DND-41 (cell line): ENCODE data around the gene ZNF765.

ENCODE experiments used
- ATAC-seq: fragments of 200-7000 bp; cut with Tn5 transposase; 3 replicates; pipeline ENCODE4 v1.9.1; 2021; ENCODE audit warnings: low read depth; ENCODE audit not compliant: insufficient read depth
- DNase-seq: peaks from one replicate; pipeline ENCODE4 v3.0.0-alpha.2; 2020
- H2AFZ ChIP-seq: 2 replicates; pipeline ENCODE4 v1.6.0; 2012; ENCODE audit warnings: low read depth, low read length
- H3K27ac ChIP-seq: 2 replicates; pipeline ENCODE4 v1.5.1; 2012; ENCODE audit warnings: low read length, inconsistent platforms
- H3K27me3 ChIP-seq: fragments of 200-600 bp; sonication (generic); 2 replicates; pipeline ENCODE4 v1.6.0; 2012; ENCODE audit warnings: low read length, mild to moderate bottlenecking, inconsistent platforms; ENCODE audit not compliant: insufficient read depth, poor library complexity
- H3K36me3 ChIP-seq: 2 replicates; pipeline ENCODE4 v1.5.1; 2012; ENCODE audit warnings: low read length, inconsistent platforms; ENCODE audit not compliant: insufficient read depth
- H3K4me1 ChIP-seq: 2 replicates; pipeline ENCODE4 v1.5.1; 2012; ENCODE audit warnings: mild to moderate bottlenecking, low read length; ENCODE audit not compliant: insufficient read depth
- H3K4me2 ChIP-seq: 2 replicates; pipeline ENCODE4 v1.6.0; 2012; ENCODE audit warnings: mild to moderate bottlenecking, moderate library complexity, low read length, inconsistent platforms; ENCODE audit not compliant: insufficient read depth
- H3K4me3 ChIP-seq, 2 experiments: fragments of 200-600 bp in 1 of 2; shearing (Covaris generic) in 1 of 2; 2 replicates each; pipeline ENCODE4 v1.5.1; 2012 to 2016; ENCODE audit warnings: inconsistent platforms in 2 of 2, low read length in 2 of 2, mild to moderate bottlenecking in 2 of 2, low read depth in 1 of 2, moderate library complexity in 1 of 2
- H3K79me2 ChIP-seq: 2 replicates; pipeline ENCODE4 v1.6.0; 2012; ENCODE audit warnings: low read length, inconsistent platforms; ENCODE audit not compliant: insufficient read depth
- H3K9ac ChIP-seq: 2 replicates; pipeline ENCODE4 v1.6.0; 2012; ENCODE audit warnings: low read depth, mild to moderate bottlenecking, inconsistent platforms, low read length, moderate library complexity
- H3K9me3 ChIP-seq: 2 replicates; pipeline ENCODE4 v1.5.1; 2012; ENCODE audit warnings: low read length, moderate library complexity, mild to moderate bottlenecking, inconsistent platforms; ENCODE audit not compliant: insufficient read depth, severe bottlenecking
- H4K20me1 ChIP-seq: 2 replicates; pipeline ENCODE4 v1.6.0; 2012; ENCODE audit warnings: low read length; ENCODE audit not compliant: insufficient read depth
- CTCF ChIP-seq: IDR thresholded peaks from 2 replicates; pipeline ENCODE4 v1.5.1; 2012; ENCODE audit warnings: borderline replicate concordance, low read length, moderate library complexity, mild to moderate bottlenecking; ENCODE audit not compliant: poor library complexity, severe bottlenecking; ENCODE audit errors: extremely low read depth
- EZH2 ChIP-seq: IDR thresholded peaks from 3 replicates; pipeline ENCODE4 v1.6.1; 2012; ENCODE audit warnings: borderline replicate concordance, low read depth, mild to moderate bottlenecking, moderate library complexity, low read length, inconsistent platforms; ENCODE audit not compliant: severe bottlenecking

Gene ZNF765

DNA sequence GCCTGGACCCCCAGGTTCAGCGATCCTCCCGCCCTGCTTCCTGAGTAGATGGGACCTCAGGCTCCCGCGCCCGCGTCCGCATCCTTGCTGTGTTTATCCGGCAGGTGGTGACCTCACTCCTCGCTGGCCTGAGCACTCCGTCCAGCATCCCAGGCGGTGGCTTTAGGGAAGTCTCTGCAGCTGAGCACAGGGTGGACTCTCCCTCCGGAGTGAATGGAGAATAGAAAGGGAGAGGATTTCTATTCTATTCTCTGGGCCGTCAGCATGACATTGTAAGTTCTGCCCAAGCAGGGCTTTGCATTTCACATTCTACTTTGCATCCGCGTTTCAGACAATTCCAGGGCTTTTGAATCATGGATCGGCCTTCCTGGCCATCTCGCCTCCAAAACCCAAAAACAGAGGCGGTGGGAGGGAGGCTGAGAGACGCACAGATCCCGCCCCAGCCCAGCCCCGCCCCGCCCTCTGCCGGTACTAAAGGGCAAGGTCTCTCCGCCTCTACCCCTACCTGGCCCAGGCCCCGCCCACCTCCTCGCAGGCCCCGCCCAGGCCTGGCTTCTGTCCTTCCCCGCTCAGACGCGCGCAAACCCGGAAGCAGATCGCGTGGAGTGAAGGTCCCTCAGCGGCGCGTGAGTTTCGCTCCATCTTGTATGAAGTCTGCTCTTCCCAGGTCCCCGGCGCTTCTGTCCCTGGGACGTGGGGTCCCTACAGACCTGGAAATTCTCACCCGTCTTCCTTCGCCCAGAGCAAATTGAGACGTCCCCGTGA, 29.6 kb upstream of the ZNF765 start, which contains the start of gene ZNF525:
Gene ZNF525, plus strand, starts transcription at position 572 of the 765 bp plus-strand sequence. CDS start 6,577 bp downstream, outside the sequence.
- peak; percentile 90 for DNase-seq
- ATAC-seq, result peak; percentile 99
- H3K79me2 ChIP-seq, result peaks cover 6% of the 10 kb centered on the region; the same call in 1 of the 2 replicates
- no peaks in the 10 kb centered on the region for H3K9me3 ChIP-seq
- peak within 1 kb of the TSS; percentile 79 to 90; a peak in 3 of 4 replicates for H3K4me3 ChIP-seq
- no peaks in the 10 kb centered on the region for H4K20me1 ChIP-seq
- peak within 1 kb of the TSS; percentile 96 for H2AFZ ChIP-seq
- H3K4me1 ChIP-seq, result peaks cover 31% of the 10 kb centered on the region
- H3K36me3 ChIP-seq, result no peaks in the 10 kb centered on the region
- peak within 1 kb of the TSS; percentile 89 for H3K4me2 ChIP-seq
- H3K27me3 ChIP-seq, result no peaks in the 10 kb centered on the region
- peak within 1 kb of the TSS; percentile 62 for H3K27ac ChIP-seq
- peak within 1 kb of the TSS; percentile 70 for H3K9ac ChIP-seq
- TF ChIP-seq EZH2 (no peak), CTCF (no peak)

- DNase-seq (peak; percentile 49), ATAC-seq (peak; percentile 67)
- TF ChIP-seq EZH2 (no peak), CTCF (no peak)
- Histone ChIP-seq H3K27me3 (no peaks in the 10 kb centered on the region), H4K20me1 (no peaks in the 10 kb centered on the region), H3K9me3 (no peaks in the 10 kb centered on the region), H3K4me3 (peak overlapping the region; percentile 79 to 90; a peak in 3 of 4 replicates), H3K4me2 (peak overlapping the region; percentile 89), H2AFZ (peak overlapping the region; percentile 96), H3K79me2 (peaks cover 6% of the 10 kb centered on the region; the same call in 1 of the 2 replicates), H3K36me3 (no peaks in the 10 kb centered on the region), H3K9ac (peak overlapping the region; percentile 70), H3K4me1 (peaks cover 31% of the 10 kb centered on the region), H3K27ac (peak overlapping the region; percentile 62)
These were observed 29.0 kb upstream of the ZNF765 start for GRCh38 chr19:53365899-53366493.

GRCh38 chr19:53372196-53372595, 22.8 kb upstream of the ZNF765 start:
- no peak overlapping the region for H2AFZ ChIP-seq
- H3K4me2 ChIP-seq, result no peak overlapping the region
- TF ChIP-seq EZH2 (no peak), CTCF (no peak)
- H3K9ac ChIP-seq, result no peak overlapping the region
- H3K4me1 ChIP-seq, result peaks cover 8% of the 10 kb centered on the region
- peaks cover 6% of the 10 kb centered on the region; the same call in 1 of the 2 replicates for H3K79me2 ChIP-seq
- DNase-seq, result no peak
- ATAC-seq, result no peak
- no peak overlapping the region for H3K4me3 ChIP-seq
- H3K9me3 ChIP-seq, result no peaks in the 10 kb centered on the region
- H4K20me1 ChIP-seq, result 0 out of 2 replicates have a peak, but pooled peaks cover 3% of the 10 kb centered on the region
- peaks cover 33% of the 10 kb centered on the region for H3K36me3 ChIP-seq
- no peak overlapping the region for H3K27ac ChIP-seq
- no peaks in the 10 kb centered on the region for H3K27me3 ChIP-seq
